ENCODE data around the gene CDC23. TPM values are rescaled to one million over a fixed set of nuclear protein-coding genes. Genes with fewer than 3 reads are reported as not detected.
"Not testable (repeated sequence)": the region's sequence is repeated elsewhere in the genome, so short reads cannot be mapped to it uniquely, and the experiment has no call there.

The CDC23 gene
- total RNA-seq, 4 donors from 2014 or later = 7.1 to 58.1 (median 16.0) TPM

GRCh38 chr5:138160706-138161105, 52.4 kb downstream of the CDC23 start:
- DNase-seq = no peak
- intact Hi-C loops (cut with DNase I; ENCODE audit: low total_unique reads) = no loop called here
- H3K27me3 ChIP-seq = no peaks in the 10 kb centered on the region
- no peak for TF ChIP-seq POLR2A (IDR thresholded peaks at IDR 0.05)
- TF ChIP-seq, protein P1, sequence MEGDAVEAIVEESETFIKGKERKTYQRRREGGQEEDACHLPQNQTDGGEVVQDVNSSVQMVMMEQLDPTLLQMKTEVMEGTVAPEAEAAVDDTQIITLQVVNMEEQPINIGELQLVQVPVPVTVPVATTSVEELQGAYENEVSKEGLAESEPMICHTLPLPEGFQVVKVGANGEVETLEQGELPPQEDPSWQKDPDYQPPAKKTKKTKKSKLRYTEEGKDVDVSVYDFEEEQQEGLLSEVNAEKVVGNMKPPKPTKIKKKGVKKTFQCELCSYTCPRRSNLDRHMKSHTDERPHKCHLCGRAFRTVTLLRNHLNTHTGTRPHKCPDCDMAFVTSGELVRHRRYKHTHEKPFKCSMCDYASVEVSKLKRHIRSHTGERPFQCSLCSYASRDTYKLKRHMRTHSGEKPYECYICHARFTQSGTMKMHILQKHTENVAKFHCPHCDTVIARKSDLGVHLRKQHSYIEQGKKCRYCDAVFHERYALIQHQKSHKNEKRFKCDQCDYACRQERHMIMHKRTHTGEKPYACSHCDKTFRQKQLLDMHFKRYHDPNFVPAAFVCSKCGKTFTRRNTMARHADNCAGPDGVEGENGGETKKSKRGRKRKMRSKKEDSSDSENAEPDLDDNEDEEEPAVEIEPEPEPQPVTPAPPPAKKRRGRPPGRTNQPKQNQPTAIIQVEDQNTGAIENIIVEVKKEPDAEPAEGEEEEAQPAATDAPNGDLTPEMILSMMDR (IDR thresholded peaks at IDR 0.05) = no peak
- no peak overlapping the region for H3K27ac ChIP-seq
- H3K4me3 ChIP-seq = no peak overlapping the region
- H3K36me3 ChIP-seq = no peaks in the 10 kb centered on the region
- H3K4me1 ChIP-seq = no peaks in the 10 kb centered on the region
- no peaks in the 10 kb centered on the region for H3K9me3 ChIP-seq

GRCh38 chr5:138159666-138160065, 53.5 kb downstream of the CDC23 start:
- H3K4me3 ChIP-seq = no peak overlapping the region
- intact Hi-C loops (cut with DNase I; ENCODE audit: low total_unique reads) = no loop called here
- H3K27ac ChIP-seq = no peak overlapping the region
- DNase-seq = no peak
- no peaks in the 10 kb centered on the region for H3K36me3 ChIP-seq
- no peaks in the 10 kb centered on the region for H3K27me3 ChIP-seq
- no peak for TF ChIP-seq POLR2A (IDR thresholded peaks at IDR 0.05)
- TF ChIP-seq, protein P1 (IDR thresholded peaks at IDR 0.05) = no peak
- no peaks in the 10 kb centered on the region for H3K9me3 ChIP-seq
- H3K4me1 ChIP-seq = no peaks in the 10 kb centered on the region

DNA sequence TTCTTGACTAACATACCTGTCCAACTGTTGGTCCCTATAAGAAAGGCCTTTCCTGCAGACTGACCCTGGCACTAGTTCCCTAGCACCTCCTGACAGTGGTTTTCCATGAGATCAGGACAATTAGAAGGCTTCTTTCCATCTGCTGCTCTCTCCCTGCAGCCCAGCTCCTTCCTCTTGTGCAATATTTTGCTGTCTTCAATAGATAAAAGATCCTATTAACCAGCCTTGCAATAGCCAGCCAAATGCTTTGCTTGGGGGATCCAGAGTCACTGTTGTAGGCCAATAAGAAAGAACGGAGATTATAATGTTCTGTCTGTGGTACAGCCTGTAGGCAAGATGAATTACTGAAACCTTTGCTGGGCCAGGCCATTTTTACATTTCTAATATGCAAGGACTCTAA, 55.5 kb downstream of the CDC23 start:
- no peak overlapping the region for H3K27ac ChIP-seq
- no peaks in the 10 kb centered on the region for H3K9me3 ChIP-seq
- intact Hi-C loops (cut with DNase I; ENCODE audit: low total_unique reads) = no loop called here
- H3K4me1 ChIP-seq = no peaks in the 10 kb centered on the region
- H3K4me3 ChIP-seq = no peak overlapping the region
- TF ChIP-seq, protein P1 (IDR thresholded peaks at IDR 0.05) = no peak
- no peak for TF ChIP-seq POLR2A (IDR thresholded peaks at IDR 0.05)
- H3K27me3 ChIP-seq = no peaks in the 10 kb centered on the region
- no peak for DNase-seq
- no peaks in the 10 kb centered on the region for H3K36me3 ChIP-seq

DNA sequence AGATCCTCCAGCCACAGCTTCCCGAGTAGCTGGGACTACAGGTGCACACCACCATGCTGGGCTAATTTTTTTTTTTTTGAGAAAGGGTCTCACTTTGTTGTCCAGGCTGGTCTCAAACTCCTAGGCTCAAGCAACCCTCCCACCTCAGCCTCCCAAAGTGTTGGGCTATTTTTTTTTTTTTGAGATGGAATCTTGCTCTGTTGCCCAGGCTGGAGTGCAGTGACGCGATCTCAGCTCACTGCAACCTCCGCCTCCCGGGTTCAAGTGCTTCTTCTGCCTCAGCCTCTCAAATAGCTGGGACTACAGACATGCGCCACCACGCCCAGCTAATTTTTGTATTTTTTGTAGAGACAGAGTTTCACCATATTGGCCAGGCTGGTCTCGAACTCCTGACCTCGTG, 57.1 kb downstream of the CDC23 start:
- H3K4me1 ChIP-seq; H3K36me3 ChIP-seq; H3K27ac ChIP-seq; DNase-seq; intact Hi-C loops (cut with DNase I; ENCODE audit: low total_unique reads); H3K4me3 ChIP-seq; H3K9me3 ChIP-seq; H3K27me3 ChIP-seq: not testable (repeated sequence)

GRCh38 chr5:138149530-138149929, 63.6 kb downstream of the CDC23 start:
- no peaks in the 10 kb centered on the region for H3K36me3 ChIP-seq
- TF ChIP-seq POLR2A (IDR thresholded peaks at IDR 0.05) = no peak
- TF ChIP-seq, protein P1 (IDR thresholded peaks at IDR 0.05) = no peak
- no peak overlapping the region for H3K4me3 ChIP-seq
- no peaks in the 10 kb centered on the region for H3K27me3 ChIP-seq
- intact Hi-C loops (cut with DNase I; ENCODE audit: low total_unique reads) = no loop called here
- no peak for DNase-seq
- no peaks in the 10 kb centered on the region for H3K4me1 ChIP-seq
- no peak overlapping the region for H3K27ac ChIP-seq
- no peaks in the 10 kb centered on the region for H3K9me3 ChIP-seq

DNA sequence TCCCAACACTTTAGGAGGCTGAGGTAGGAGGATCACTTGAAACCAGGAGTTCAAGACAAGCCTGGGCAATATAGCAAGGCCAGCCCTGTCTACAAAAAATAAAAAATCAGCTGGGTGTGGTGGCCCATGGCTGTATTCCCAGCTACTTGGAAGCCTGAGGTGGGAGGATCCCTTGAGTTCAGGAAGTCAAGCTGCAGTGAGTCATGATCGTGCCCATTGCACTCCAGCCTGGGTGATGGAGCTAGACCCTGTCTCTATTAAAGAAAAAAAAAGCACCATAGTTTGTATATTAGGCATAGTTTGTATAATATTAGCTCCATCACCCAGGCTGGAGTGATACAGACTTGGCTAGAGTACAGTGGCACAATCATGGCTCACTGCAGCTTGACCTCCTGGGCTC, 64.3 kb downstream of the CDC23 start:
- Histone ChIP-seq H3K9me3 (no peaks in the 10 kb centered on the region), H3K27ac (no peak overlapping the region), H3K4me3 (no peak overlapping the region), H3K27me3 (no peaks in the 10 kb centered on the region), H3K36me3 (no peaks in the 10 kb centered on the region), H3K4me1 (no peaks in the 10 kb centered on the region)
- intact Hi-C loops (cut with DNase I; ENCODE audit: low total_unique reads) = no loop called here
- TF ChIP-seq, protein P1 (IDR thresholded peaks at IDR 0.05) = no peak
- TF ChIP-seq POLR2A (IDR thresholded peaks at IDR 0.05) = no peak
- peak in 1 of 2 donors; percentile 17 for DNase-seq

DNA sequence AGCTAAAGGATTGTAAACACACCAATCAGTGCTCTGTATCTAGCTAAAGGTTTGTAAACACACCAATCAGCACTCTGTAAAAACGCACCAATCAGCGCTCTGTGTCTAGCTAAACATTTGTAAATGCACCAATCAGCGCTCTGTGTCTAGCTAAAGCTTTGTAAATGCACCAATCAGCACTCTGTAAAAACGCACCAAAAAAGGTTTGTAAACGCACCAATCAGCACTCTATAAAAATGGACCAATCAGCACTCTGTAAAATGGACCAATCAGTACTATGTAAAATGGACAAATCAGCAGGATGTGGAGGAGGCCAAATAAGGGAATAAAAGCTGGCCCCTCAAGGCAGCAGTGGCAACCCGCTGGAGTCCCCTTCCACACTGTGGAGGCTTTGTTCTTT, 69.5 kb downstream of the CDC23 start:
- intact Hi-C loops (cut with DNase I; ENCODE audit: low total_unique reads); H3K9me3 ChIP-seq; H3K4me3 ChIP-seq; DNase-seq; H3K36me3 ChIP-seq; H3K4me1 ChIP-seq; H3K27ac ChIP-seq; H3K27me3 ChIP-seq: not testable (repeated sequence)

Data from uterus (tissue), 4 donors.